Esophagus muscularis mucosa (tissue), 2 donors: Measurements from ENCODE around the gene SLCO2A1.

Experiments
- POLR2A ChIP-seq: fragments of 450-650 bp; IDR thresholded peaks from one replicate; pipeline ENCODE4 v1.6.1; 2017; ENCODE audit warnings: antibody characterized with exemption, moderate library complexity, mild to moderate bottlenecking, low read depth
- POLR2AphosphoS5 ChIP-seq, 2 donors: sonication (generic); formaldehyde crosslinking; IDR thresholded peaks; one replicate each; pipeline ENCODE4 v1.6.1; 2017; ENCODE audit warnings: antibody characterized with exemption in 2 of 2

- TF ChIP-seq POLR2A (no peak), POLR2AphosphoS5 (IDR thresholded peaks at IDR 0.05) (no peak)
These were observed 119.3 kb downstream of the SLCO2A1 start for GRCh38 chr3:133910422-133910821.
